OCI-LY3 (cell line): ENCODE data around the gene MT1G.

Experiments
- EZH2phosphoT487 ChIP-seq: fragments of 200-600 bp; shearing (Covaris generic); IDR thresholded peaks from 2 replicates; pipeline ENCODE4 v1.6.1; 2018; ENCODE audit warnings: antibody characterized with exemption, mixed run types, low read depth
- TF ChIP-seq, protein P1 (sequence below): fragments of 200-600, 300-600 bp; sonication (generic); IDR thresholded peaks from 2 replicates; pipeline ENCODE4 v1.5.1; 2014; ENCODE audit warnings: antibody characterized with exemption, low read length, low read depth

GRCh38 chr16:56634715-56635440 is 33.0 kb downstream of the MT1G start:
- TF ChIP-seq, protein P1, sequence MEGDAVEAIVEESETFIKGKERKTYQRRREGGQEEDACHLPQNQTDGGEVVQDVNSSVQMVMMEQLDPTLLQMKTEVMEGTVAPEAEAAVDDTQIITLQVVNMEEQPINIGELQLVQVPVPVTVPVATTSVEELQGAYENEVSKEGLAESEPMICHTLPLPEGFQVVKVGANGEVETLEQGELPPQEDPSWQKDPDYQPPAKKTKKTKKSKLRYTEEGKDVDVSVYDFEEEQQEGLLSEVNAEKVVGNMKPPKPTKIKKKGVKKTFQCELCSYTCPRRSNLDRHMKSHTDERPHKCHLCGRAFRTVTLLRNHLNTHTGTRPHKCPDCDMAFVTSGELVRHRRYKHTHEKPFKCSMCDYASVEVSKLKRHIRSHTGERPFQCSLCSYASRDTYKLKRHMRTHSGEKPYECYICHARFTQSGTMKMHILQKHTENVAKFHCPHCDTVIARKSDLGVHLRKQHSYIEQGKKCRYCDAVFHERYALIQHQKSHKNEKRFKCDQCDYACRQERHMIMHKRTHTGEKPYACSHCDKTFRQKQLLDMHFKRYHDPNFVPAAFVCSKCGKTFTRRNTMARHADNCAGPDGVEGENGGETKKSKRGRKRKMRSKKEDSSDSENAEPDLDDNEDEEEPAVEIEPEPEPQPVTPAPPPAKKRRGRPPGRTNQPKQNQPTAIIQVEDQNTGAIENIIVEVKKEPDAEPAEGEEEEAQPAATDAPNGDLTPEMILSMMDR, result no peak
- TF ChIP-seq EZH2phosphoT487, result no peak
